Sigmoid colon (tissue), 7 donors: Measurements from ENCODE around the gene GALM. TPM values are rescaled to one million over a fixed set of nuclear protein-coding genes. Genes with fewer than 3 reads are reported as not detected.

Experiments used
- DNase-seq: peaks from one replicate; pipeline ENCODE4 v3.0.0-alpha.2; 2019
- H3K27ac ChIP-seq, 4 donors: fragments of 200-600 bp; sonication (generic); one replicate each; pipeline ENCODE4 v1.5.1; 2016 to 2019; ENCODE audit warnings: mild to moderate bottlenecking in 1 of 4
- H3K27me3 ChIP-seq, 3 donors: fragments of 200-600 bp; sonication (generic); one replicate each; pipeline ENCODE4 v1.5.1; 2019; ENCODE audit warnings: mild to moderate bottlenecking in 1 of 3
- H3K36me3 ChIP-seq, 4 donors: fragments of 200-600 bp; sonication (generic); one replicate each; pipeline ENCODE4 v1.5.1; 2016 to 2019
- H3K4me1 ChIP-seq, 4 donors: fragments of 200-600 bp; sonication (generic); one replicate each; pipeline ENCODE4 v1.5.1; 2017 to 2019
- H3K4me3 ChIP-seq, 4 donors: fragments of 200-600 bp; sonication (generic); one replicate each; pipeline ENCODE4 v1.5.1; 2017 to 2019; ENCODE audit warnings: mild to moderate bottlenecking in 2 of 4, moderate library complexity in 1 of 4
- H3K9me3 ChIP-seq, 4 donors: fragments of 200-600 bp in 3 of 4; sonication (generic) in 3 of 4; one replicate each; pipeline versions ENCODE4 v1.5.1 to v1.6.1; 2013 to 2019
- CTCF ChIP-seq, 4 experiments: fragments of 450-650 bp in 3 of 4; fragments of 200-600 bp in 1 of 4; IDR thresholded peaks; one replicate each; pipeline ENCODE4 v1.5.1; 2016 to 2019; ENCODE audit warnings: antibody characterized with exemption in 4 of 4, mild to moderate bottlenecking in 3 of 4, moderate library complexity in 2 of 4
- EP300 ChIP-seq, 4 donors: sonication (generic); formaldehyde crosslinking; IDR thresholded peaks; one replicate each; pipeline ENCODE4 v1.6.1; 2017; ENCODE audit warnings: antibody characterized with exemption in 4 of 4
- POLR2A ChIP-seq, 2 donors: fragments of 450-650 bp; IDR thresholded peaks; one replicate each; pipeline ENCODE4 v1.6.1; 2016; ENCODE audit warnings: antibody characterized with exemption in 2 of 2, mild to moderate bottlenecking in 2 of 2, moderate library complexity in 2 of 2
- POLR2AphosphoS5 ChIP-seq, 4 donors: sonication (generic); formaldehyde crosslinking; IDR thresholded peaks; one replicate each; pipeline ENCODE4 v1.6.1; 2017; ENCODE audit warnings: antibody characterized with exemption in 4 of 4
- WGBS, 2 donors: extraction: QIAGEN DNeasy Blood & Tissue Kit; methylation state at CpG; one replicate each; pipeline ENCODE4 v1.1.7; 2013; 5-methylcytosine and 5-hydroxymethylcytosine counted together
- intact Hi-C: fragments of 100-400 bp; cut with DNase I; formaldehyde crosslinking; loops from one replicate; pipeline ENCODE4 v1.15.1; 2023
- polyA plus RNA-seq, 3 donors: library from polyadenylated mRNA; stranded (reverse); fragments of 200-250 nt; gene quantifications; one replicate each; pipeline ENCODE4 v1.2.3, GENCODE V29; 2013
- total RNA-seq, 4 donors: library from RNA; depleted of rRNA; stranded (reverse); fragments of >200 nt; gene quantifications; one replicate each; pipeline ENCODE4 v1.1.0, GENCODE V29; 2016
- donor health status: healthy with polysubstance abuse.
- donor health status: Bipolar disorder and iron deficiency.
- donor health status: healthy.

Gene GALM
- total and polyA plus RNA-seq, 7 donors = 9.5 to 45.1 (median 35.2) TPM

DNA sequence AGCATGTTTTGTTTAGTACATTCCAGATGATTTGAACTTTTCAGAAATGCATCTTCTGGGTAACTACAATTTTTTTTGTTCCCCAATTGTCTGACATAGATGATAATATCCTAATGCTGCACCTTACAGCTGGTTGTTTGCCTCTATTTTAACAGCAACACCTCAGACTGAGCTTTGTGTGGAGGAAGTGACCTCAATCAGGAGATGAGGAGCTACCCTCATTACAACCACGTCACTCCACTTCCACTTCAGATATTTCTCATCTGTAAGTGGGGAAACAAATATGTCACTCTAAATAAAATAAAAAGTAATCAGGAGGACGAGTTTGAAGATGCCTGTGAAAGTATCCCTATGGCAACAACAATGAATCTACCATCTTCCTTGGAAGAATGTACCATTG lies 97.3 kb downstream of the GALM start:
- intact Hi-C loops = no loop called here
- 72 to 80% methylated on average over 2 of the region's 2 CpGs for WGBS, 2 donors
- H3K4me3 ChIP-seq = no peak overlapping the region
- no peaks in the 10 kb centered on the region for H3K27me3 ChIP-seq
- no peaks in the 10 kb centered on the region for H3K4me1 ChIP-seq
- TF ChIP-seq POLR2AphosphoS5 (IDR thresholded peaks at IDR 0.05) (no peak), CTCF (IDR thresholded peaks at IDR 0.05) (no peak), POLR2A (IDR thresholded peaks at IDR 0.05) (no peak)
- no peak for DNase-seq
- H3K27ac ChIP-seq = no peak overlapping the region
- no peaks in the 10 kb centered on the region for H3K36me3 ChIP-seq
- H3K9me3 ChIP-seq = no peaks in the 10 kb centered on the region

GRCh38 chr2:38763728-38764127 lies 97.8 kb downstream of the GALM start:
- Histone ChIP-seq H3K36me3 (no peaks in the 10 kb centered on the region), H3K27ac (no peak overlapping the region), H3K4me3 (no peak overlapping the region), H3K9me3 (no peaks in the 10 kb centered on the region), H3K27me3 (no peaks in the 10 kb centered on the region), H3K4me1 (no peaks in the 10 kb centered on the region)
- intact Hi-C loops = no loop called here
- WGBS, 2 donors = 93% methylated on average over 4 of the region's 4 CpGs
- DNase-seq = no peak
- TF ChIP-seq POLR2AphosphoS5 (IDR thresholded peaks at IDR 0.05) (no peak), EP300 (IDR thresholded peaks at IDR 0.05) (no peak), POLR2A (IDR thresholded peaks at IDR 0.05) (no peak), CTCF (IDR thresholded peaks at IDR 0.05) (no peak)

- Histone ChIP-seq H3K4me1 (no peaks in the 10 kb centered on the region), H3K9me3 (no peaks in the 10 kb centered on the region), H3K27ac (no peak overlapping the region), H3K27me3 (no peaks in the 10 kb centered on the region), H3K36me3 (no peaks in the 10 kb centered on the region), H3K4me3 (no peak overlapping the region)
- TF ChIP-seq CTCF (IDR thresholded peaks at IDR 0.05) = no peak
- no peak for TF ChIP-seq EP300 (IDR thresholded peaks at IDR 0.05)
- no peak for TF ChIP-seq POLR2AphosphoS5 (IDR thresholded peaks at IDR 0.05)
- TF ChIP-seq POLR2A (IDR thresholded peaks at IDR 0.05) = no peak
- DNase-seq = no peak
- WGBS, 2 donors = 88 to 92% methylated on average over 4 of the region's 4 CpGs
- intact Hi-C loops = no loop called here
These were observed 99.2 kb downstream of the GALM start for GRCh38 chr2:38765149-38765548.

- Histone ChIP-seq H3K9me3 (no peaks in the 10 kb centered on the region), H3K36me3 (no peaks in the 10 kb centered on the region), H3K27me3 (no peaks in the 10 kb centered on the region), H3K4me3 (no peak overlapping the region), H3K4me1 (no peaks in the 10 kb centered on the region), H3K27ac (no peak overlapping the region)
- intact Hi-C loops = no loop called here
- DNase-seq = no peak
- 89 to 92% methylated on average over 5 of the region's 5 CpGs for WGBS, 2 donors
- no peak for TF ChIP-seq POLR2A (IDR thresholded peaks at IDR 0.05)
- no peak for TF ChIP-seq EP300 (IDR thresholded peaks at IDR 0.05)
- TF ChIP-seq POLR2AphosphoS5 (IDR thresholded peaks at IDR 0.05) = no peak
- no peak for TF ChIP-seq CTCF (IDR thresholded peaks at IDR 0.05)
These were observed 99.6 kb downstream of the GALM start for GRCh38 chr2:38765551-38765950.

GRCh38 chr2:38771632-38772031 lies 105.7 kb downstream of the GALM start:
- Histone ChIP-seq H3K36me3 (no peaks in the 10 kb centered on the region), H3K27ac (no peak overlapping the region), H3K27me3 (no peaks in the 10 kb centered on the region), H3K4me3 (no peak overlapping the region), H3K4me1 (no peaks in the 10 kb centered on the region), H3K9me3 (no peaks in the 10 kb centered on the region)
- WGBS, 2 donors = 73 to 75% methylated on average over 5 of the region's 5 CpGs
- DNase-seq = no peak
- no peak for TF ChIP-seq POLR2AphosphoS5 (IDR thresholded peaks at IDR 0.05)
- no peak for TF ChIP-seq EP300 (IDR thresholded peaks at IDR 0.05)
- intact Hi-C loops = no loop called here
